Suprapubic skin (tissue), 4 donors: ENCODE data around the gene BDNF. TPM values are rescaled to one million over a fixed set of nuclear protein-coding genes. Genes with fewer than 3 reads are reported as not detected.

ENCODE experiments used
- DNase-seq, 2 donors: peaks; one replicate each; pipeline ENCODE4 v3.0.0-alpha.2; 2019; ENCODE audit warnings: low spot score in 2 of 2
- H3K27ac ChIP-seq: fragments of 200-600 bp; sonication (generic); one replicate; pipeline ENCODE4 v1.5.1; 2019
- H3K27me3 ChIP-seq: fragments of 200-600 bp; sonication (generic); one replicate; pipeline ENCODE4 v1.5.1; 2019
- H3K36me3 ChIP-seq: fragments of 200-600 bp; sonication (generic); one replicate; pipeline ENCODE4 v1.5.1; 2019
- H3K4me1 ChIP-seq: fragments of 200-600 bp; sonication (generic); one replicate; pipeline ENCODE4 v1.5.1; 2019
- H3K4me3 ChIP-seq: fragments of 200-600 bp; sonication (generic); one replicate; pipeline ENCODE4 v1.5.1; 2019; ENCODE audit warnings: mild to moderate bottlenecking
- H3K9me3 ChIP-seq: fragments of 200-600 bp; sonication (generic); one replicate; pipeline ENCODE4 v1.5.1; 2019
- EP300 ChIP-seq: sonication (generic); formaldehyde crosslinking; IDR thresholded peaks from one replicate; pipeline ENCODE4 v1.6.1; 2017; ENCODE audit warnings: antibody characterized with exemption
- POLR2A ChIP-seq, 2 donors: fragments of 450-650 bp; IDR thresholded peaks; one replicate each; pipeline ENCODE4 v1.6.1; 2017; ENCODE audit warnings: antibody characterized with exemption in 2 of 2, mild to moderate bottlenecking in 2 of 2, moderate library complexity in 2 of 2
- POLR2AphosphoS5 ChIP-seq, 3 donors: sonication (generic); formaldehyde crosslinking; IDR thresholded peaks; one replicate each; pipeline ENCODE4 v1.6.1; 2017; ENCODE audit warnings: antibody characterized with exemption in 3 of 3
- WGBS: methylation state at CpG from one replicate; pipeline ENCODE4 v1.1.5; 2018; 5-methylcytosine and 5-hydroxymethylcytosine counted together
- total RNA-seq, 4 donors: library from RNA; depleted of rRNA; stranded (reverse); fragments of >200 nt; gene quantifications; one replicate each; pipeline ENCODE4 v1.1.0, GENCODE V29; 2016
- TF ChIP-seq, protein P1 (sequence below), 2 donors: fragments of 200-600 bp in 1 of 2; fragments of 450-650 bp in 1 of 2; sonication (generic) in 1 of 2; IDR thresholded peaks; one replicate each; pipeline ENCODE4 v1.5.1; 2016 to 2019; ENCODE audit warnings: antibody characterized with exemption in 2 of 2, mild to moderate bottlenecking in 1 of 2, moderate library complexity in 1 of 2

The BDNF gene
- total RNA-seq, 4 donors from 2014 or later, result 0.17 to 2.0 (median 0.54) TPM

DNA sequence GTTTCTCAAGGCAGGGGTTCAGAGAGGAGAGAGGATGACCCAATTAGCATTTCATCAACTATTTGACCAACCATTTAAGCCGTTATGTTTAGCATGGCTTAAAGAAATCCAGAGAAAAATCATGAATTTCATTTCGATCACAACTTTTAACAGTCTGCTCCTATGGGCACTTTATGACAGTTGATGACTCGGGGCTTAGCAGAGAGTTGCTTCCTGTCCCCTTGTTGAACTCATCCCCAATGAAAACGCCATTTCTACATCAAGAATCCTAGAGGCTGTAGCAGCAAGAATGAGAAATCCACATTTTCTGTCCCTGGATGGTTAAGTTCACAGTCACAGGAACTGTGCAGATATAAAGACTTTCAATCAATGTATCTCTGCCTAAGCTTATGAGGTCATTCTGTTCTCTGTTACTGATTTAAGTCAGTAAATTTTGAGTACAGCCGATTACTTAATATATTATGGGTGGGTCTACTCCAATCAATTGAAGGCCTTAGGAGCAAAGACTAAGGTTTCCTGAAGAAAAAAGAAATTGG is 81.1 kb downstream of the BDNF start:
- H3K9me3 ChIP-seq, result no peaks in the 10 kb centered on the region
- DNase-seq, result no peak
- H3K4me3 ChIP-seq, result no peak overlapping the region
- TF ChIP-seq EP300, result no peak
- TF ChIP-seq, protein P1, sequence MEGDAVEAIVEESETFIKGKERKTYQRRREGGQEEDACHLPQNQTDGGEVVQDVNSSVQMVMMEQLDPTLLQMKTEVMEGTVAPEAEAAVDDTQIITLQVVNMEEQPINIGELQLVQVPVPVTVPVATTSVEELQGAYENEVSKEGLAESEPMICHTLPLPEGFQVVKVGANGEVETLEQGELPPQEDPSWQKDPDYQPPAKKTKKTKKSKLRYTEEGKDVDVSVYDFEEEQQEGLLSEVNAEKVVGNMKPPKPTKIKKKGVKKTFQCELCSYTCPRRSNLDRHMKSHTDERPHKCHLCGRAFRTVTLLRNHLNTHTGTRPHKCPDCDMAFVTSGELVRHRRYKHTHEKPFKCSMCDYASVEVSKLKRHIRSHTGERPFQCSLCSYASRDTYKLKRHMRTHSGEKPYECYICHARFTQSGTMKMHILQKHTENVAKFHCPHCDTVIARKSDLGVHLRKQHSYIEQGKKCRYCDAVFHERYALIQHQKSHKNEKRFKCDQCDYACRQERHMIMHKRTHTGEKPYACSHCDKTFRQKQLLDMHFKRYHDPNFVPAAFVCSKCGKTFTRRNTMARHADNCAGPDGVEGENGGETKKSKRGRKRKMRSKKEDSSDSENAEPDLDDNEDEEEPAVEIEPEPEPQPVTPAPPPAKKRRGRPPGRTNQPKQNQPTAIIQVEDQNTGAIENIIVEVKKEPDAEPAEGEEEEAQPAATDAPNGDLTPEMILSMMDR (IDR thresholded peaks at IDR 0.05), result no peak
- no peak for TF ChIP-seq POLR2A (IDR thresholded peaks at IDR 0.05)
- no peak for TF ChIP-seq POLR2AphosphoS5 (IDR thresholded peaks at IDR 0.05)
- no peaks in the 10 kb centered on the region for H3K4me1 ChIP-seq
- no peaks in the 10 kb centered on the region for H3K36me3 ChIP-seq
- no peaks in the 10 kb centered on the region for H3K27me3 ChIP-seq
- 62% methylated on average over 5 of the region's 5 CpGs for WGBS
- H3K27ac ChIP-seq, result no peak overlapping the region

DNA sequence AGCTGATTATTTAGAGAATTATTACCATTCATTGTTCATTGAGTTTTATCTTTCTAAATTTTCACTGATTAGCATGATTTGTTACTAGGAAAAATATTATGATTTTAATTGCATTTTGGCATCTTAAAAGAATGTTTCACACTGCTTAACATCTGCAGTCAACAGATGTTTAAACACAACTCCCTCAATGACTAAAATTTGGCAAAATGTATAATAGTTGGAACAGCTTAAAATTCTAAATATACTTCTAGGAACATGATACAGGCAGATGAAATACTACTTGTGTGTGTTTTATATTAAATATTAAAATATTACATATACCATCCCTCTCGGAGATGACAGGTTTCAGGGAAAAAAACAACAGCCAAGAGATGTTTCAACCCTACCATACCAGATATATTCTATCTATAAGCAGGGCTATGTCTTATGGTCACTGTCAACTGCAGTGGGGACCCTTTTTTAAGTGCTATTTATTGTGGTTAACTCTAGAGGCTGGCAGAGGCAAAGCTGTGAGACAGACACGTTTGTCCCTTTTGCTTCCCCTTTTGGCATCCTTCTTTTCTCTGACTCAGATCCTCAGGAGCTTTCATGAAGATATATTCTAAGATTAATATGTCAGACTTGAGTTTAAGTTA is 81.9 kb downstream of the BDNF start:
- Histone ChIP-seq H3K4me3 (no peak overlapping the region), H3K27me3 (no peaks in the 10 kb centered on the region), H3K36me3 (no peaks in the 10 kb centered on the region), H3K9me3 (no peaks in the 10 kb centered on the region), H3K27ac (no peak overlapping the region), H3K4me1 (no peaks in the 10 kb centered on the region)
- TF ChIP-seq POLR2AphosphoS5 (IDR thresholded peaks at IDR 0.05), result no peak
- DNase-seq, result no peak
- WGBS, result 32% methylated on average over 2 of the region's 2 CpGs

DNA sequence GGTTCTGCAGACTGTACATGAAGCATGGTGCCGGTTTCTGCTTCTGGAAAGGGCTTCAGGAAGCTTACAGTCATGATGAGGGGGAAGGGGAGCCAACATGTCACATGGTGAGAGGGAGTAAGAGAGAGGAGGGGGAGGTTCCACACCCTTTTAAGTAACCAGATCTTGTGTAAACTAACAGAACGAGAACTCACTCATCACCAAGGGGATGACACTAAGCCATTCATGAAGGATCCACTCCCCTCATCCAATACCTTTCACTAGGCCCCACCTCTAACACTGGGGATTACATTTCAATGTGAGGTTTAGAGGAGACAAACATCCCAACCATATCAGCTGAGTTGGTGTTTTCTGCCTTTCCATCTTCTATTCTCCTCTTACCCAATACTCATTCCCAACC is 83.5 kb downstream of the BDNF start:
- WGBS, result 42% methylated on average over 2 of the region's 2 CpGs
- H3K27ac ChIP-seq, result no peak overlapping the region
- H3K4me1 ChIP-seq, result no peaks in the 10 kb centered on the region
- H3K27me3 ChIP-seq, result no peaks in the 10 kb centered on the region
- H3K9me3 ChIP-seq, result no peaks in the 10 kb centered on the region
- TF ChIP-seq POLR2AphosphoS5 (IDR thresholded peaks at IDR 0.05) (no peak), EP300 (no peak), POLR2A (IDR thresholded peaks at IDR 0.05) (no peak)
- TF ChIP-seq, protein P1 (IDR thresholded peaks at IDR 0.05), result no peak
- no peak overlapping the region for H3K4me3 ChIP-seq
- no peaks in the 10 kb centered on the region for H3K36me3 ChIP-seq
- DNase-seq, result no peak

DNA sequence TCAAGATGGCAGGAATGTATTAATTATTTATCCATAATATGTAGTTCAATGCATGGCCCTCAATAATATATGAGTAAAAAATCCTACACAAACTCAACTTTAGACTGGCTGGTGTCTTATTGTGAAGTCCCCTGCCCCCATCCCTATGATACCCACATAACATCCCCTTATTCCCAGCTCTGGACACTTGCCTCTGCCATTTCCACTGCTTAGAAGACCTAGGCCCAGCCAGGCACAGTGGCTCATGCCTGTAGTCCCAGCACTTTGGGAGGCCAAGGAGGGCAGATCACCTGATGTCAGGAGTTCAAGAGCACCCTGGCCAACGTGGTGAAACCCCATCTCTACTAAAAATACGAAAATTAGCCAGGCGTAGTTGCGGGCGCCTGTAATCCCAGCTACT is 84.4 kb downstream of the BDNF start:
- Histone ChIP-seq H3K4me1 (no peaks in the 10 kb centered on the region), H3K9me3 (no peaks in the 10 kb centered on the region), H3K36me3 (no peaks in the 10 kb centered on the region), H3K27ac (no peak overlapping the region), H3K27me3 (no peaks in the 10 kb centered on the region), H3K4me3 (no peak overlapping the region)
- WGBS, result 86% methylated on average over 5 of the region's 5 CpGs
- TF ChIP-seq, protein P1 (IDR thresholded peaks at IDR 0.05), result no peak
- TF ChIP-seq POLR2AphosphoS5 (IDR thresholded peaks at IDR 0.05), result no peak
- TF ChIP-seq POLR2A (IDR thresholded peaks at IDR 0.05), result no peak
- no peak for TF ChIP-seq EP300
- DNase-seq, result no peak

DNA sequence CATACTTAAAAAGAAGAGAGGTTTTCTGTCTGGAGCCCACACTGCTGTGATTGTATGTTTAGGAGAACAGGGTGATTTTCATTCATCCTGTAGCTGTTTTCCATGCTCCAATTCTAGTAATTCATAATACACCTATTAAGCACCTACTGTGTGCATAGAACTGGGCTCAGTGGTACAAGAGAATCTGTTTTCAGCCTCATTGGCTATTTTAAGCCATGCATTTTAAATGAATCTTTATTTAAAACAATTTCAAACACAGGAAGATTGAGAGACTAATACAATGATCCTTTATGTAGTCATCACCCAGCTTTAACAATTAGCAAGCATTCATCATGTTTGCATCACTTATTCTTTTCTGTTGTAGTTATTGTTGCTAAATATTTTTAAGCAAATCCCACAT is 86.2 kb downstream of the BDNF start:
- no peak overlapping the region for H3K27ac ChIP-seq
- H3K36me3 ChIP-seq, result no peaks in the 10 kb centered on the region
- H3K4me1 ChIP-seq, result no peaks in the 10 kb centered on the region
- no peaks in the 10 kb centered on the region for H3K9me3 ChIP-seq
- no peak for TF ChIP-seq POLR2AphosphoS5 (IDR thresholded peaks at IDR 0.05)
- TF ChIP-seq, protein P1 (IDR thresholded peaks at IDR 0.05), result no peak
- no peak for TF ChIP-seq EP300
- TF ChIP-seq POLR2A (IDR thresholded peaks at IDR 0.05), result no peak
- H3K4me3 ChIP-seq, result no peak overlapping the region
- no peaks in the 10 kb centered on the region for H3K27me3 ChIP-seq
- no peak for DNase-seq
